NCI-H2196 treated with DMSO at 0.1 percent for 48 hours (cell line): ENCODE measurements around the gene TRIAP1.
"Not testable (repeated sequence)": the region's sequence is repeated elsewhere in the genome, so short reads cannot be mapped to it uniquely, and the experiment has no call there.

Experiments
- DNase-seq: peaks from one replicate; lab custom pipeline; 2025; ENCODE audit not compliant: unreplicated experiment; lab: John Stamatoyannopoulos, UW

The TRIAP1 gene

DNA sequence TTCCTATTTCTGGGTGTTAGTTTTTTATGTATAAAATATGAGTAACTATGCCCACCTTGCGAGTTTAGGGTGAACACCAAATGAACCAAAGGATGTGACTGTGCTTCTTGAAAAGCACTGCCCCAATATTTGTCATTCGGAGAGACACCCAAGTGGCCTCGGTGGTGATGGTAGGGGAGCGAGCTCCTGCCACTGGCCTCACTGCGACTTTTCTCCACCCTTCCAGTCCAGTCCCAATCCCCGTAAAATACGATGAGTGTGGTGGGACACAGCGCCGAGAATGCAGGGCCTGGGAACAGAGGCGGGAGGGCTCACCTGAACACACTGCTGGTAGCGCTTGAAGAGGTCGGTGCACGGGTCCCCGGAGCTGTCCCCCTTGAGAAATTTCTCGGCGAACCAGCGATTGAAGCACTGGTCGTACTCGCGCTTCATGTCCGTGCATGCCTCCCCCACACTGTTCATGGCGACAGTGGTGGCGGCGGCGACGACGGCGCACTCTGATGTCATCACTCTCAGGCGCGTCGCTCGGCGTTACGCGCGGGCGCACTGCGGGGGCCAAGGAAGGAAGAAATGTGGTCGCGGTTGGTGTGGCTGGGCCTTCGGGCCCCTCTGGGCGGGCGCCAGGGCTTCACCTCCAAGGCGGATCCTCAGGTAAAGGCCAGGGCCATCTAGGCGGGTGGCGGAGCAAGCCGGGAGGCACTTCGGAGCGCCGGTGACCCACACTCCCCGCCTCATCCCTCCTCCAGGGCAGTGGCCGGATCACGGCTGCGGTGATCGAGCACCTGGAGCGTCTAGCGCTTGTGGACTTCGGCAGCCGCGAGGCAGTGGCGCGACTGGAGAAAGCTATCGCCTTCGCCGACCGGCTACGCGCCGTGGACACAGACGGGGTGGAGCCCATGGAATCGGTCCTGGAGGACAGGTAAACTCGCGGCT lies at the start of gene TRIAP1, which contains the start of gene GATC:
TRIAP1 (minus strand) TSS at position 474 of the 933 bp plus-strand sequence; CDS start at position 462, 12 bp downstream.
GATC (plus strand) TSS at position 534 of the 933 bp plus-strand sequence; CDS start at position 571, 37 bp downstream.
- peak; percentile 57 for DNase-seq

DNA sequence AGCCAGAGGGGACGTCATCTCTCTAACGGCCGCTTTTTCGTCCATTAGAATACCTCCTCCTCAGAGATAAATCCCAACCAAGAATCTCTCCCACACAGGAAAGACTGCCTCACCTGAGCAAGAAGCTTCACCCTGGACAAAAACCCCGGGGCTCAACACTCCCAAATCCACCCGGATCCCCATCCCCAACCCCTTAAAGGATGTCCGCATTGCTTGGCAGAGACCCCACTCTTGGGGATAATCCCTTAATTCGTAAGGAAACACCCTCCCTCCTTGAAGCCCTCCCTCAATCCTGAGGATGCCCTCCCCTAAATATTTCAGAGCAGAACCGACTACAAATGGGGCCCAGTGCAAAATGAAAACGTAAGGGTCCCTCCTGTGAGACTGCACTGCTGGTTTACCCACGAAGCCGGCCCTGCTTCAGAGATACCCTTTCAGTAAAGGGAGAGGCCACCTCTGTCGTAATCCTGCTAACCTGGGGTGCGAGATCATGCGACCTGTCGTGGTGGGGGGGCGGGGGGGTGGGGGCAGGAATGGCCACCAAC lies 49.1 kb upstream of the TRIAP1 start:
- no peak for DNase-seq

DNA sequence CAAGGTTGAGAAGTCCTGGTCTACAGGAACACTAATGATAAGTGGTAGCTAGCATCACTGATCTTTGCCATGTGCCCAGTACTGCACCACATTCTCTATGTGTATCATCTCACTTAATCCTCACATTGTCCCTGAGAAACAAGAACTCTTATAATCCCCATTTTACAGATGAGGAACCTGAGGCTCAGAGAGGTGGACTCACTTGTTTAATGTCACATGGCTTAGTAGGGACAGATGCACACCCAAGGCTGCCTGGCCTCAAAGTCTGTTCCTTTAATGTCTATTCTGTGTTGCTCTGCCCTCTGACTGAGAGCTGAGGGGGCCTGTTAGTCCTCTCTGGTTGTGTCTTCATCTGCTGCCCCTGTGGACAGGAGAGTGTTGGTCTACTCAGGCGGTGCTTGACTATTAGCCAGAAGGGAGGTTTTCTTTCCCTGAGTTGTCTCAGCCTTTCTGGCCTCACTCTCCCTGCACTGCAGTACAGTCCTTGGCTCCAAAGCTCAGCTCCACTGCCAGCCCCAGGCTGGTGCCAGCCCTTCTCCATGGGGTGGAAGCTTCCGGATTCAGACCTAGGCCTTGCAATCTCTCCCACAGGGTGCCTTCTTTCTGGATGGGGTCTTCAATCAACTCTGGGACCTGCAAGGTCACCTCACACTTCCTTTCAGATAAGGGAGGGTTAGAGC lies 44.8 kb upstream of the TRIAP1 start:
- no peak for DNase-seq

DNA sequence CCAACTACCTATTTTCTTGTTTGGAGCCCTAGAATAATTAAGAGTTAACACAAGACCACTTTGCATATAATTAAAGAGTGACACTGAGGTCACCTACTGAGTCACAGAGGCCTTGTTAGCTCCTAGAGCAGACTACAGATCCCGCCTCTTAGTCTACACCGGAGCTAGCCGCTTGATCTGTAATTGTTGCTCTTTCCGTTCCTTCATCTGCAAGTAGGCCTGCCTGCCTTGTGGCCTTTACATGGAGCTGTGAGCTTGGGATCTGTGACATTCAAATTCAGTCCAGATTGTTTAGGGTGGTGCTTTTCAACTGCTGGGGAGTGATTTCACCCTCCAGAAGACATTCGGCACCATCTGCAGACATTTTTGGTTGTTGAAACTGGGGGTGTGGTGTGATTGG lies 44.1 kb upstream of the TRIAP1 start:
- no peak for DNase-seq

DNA sequence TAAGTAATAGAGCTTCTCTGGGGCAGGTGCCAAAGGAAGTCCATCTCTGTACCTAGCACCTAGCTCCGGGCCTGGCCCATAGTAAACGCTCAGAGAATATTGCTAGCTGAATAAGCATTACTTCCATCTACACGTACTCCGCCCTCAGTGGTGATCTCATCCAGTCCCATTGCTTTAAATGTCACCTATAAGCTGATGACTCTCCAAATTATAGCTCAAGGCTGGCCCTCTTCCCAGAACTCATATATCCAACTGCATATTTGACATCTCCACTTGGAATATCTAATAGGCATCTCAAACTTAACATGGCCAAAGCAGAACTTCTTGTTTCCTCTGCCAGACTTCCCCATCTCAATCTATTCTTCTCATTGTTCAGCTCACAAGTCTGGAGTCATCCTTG lies 42.8 kb upstream of the TRIAP1 start:
- no peak for DNase-seq

DNA sequence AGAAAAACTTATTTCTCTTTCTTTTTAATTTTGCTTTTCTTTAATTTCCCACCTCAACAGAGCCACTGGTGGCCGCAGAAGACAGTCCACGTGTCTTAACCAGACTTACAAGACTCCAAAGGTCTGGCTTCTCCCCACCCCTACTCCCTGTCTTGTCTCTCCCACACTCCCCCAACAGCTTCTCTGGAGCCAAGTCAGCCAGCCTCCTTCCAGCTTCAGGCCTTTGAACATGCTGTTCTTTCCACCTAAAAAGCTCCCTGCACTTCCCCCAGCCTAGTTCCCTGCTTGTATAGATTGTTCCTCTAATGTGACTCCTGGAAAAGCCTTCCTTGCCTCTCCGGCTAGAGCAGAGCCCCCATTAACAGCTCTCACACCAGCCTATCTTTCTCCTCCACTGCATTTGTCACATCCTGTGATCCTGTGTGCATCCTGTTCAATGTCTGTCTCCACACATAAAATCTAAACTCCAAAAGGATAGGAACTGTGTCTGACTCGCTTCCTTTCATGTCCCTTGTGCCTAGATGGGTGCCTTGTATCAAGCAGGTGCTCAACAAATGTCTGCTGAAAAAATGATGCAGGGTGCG lies 42.0 kb upstream of the TRIAP1 start:
- no peak for DNase-seq

DNA sequence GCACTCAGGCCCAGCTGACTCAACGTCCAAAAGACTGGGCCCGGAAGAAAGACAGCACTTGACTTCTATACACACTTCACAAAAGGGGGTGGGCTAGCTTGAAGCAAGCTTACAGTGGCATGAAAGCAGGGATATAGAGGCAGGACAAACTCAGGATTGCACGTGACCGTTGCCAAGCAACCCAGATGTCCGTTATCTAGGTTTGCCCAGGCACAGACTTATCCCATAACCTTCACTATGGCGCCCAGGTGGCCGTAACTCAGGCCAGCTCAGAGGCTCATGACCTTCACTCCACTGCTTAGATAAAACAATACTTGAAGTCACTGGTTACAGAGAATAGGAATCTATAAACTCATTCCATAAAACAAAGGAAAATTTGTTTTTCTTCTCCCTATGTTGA lies 41.4 kb upstream of the TRIAP1 start:
- DNase-seq = not testable (repeated sequence)

DNA sequence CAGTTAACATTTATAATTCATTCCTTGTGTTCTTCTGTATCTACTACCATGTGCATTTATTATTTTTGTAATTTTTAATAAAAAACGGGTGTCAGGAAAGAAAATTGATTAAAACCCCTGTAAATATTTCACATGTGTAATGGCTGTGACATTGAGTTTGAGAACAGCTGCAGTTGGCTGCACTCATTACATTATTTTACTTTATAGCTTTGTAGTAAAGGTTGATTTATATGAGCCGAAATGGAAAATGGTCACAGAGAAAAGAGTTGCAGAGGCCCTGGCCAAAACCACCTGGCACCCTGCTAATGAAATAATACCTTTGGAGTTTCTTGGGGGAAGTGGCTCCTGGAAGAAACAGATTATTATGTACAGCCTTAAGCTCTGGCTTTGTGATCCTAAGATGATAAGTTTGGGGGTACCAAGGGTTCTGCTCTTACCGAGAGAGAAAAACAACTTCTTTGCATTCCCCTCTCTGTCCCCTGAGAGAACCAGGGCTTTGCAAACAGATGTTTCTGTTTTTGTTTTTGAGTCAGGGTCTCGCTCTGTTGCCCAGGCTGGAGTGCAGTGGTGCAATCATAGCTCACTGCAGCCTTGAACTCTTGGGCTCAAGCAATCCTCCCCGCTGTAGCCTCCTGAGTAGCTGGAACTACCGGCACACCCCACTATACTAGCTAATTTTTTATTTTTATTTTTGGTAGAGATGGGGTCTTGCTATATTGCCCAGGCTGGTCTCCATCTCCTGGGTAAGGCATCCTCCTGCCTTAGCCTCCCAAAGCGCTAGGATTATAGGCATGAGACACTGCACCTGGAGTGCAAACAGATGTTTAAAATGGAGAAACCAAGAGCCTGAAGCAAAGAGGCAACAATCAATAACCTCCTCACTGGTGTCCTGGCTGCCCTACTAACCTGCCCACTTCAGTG lies 40.0 kb upstream of the TRIAP1 start:
- no peak for DNase-seq

DNA sequence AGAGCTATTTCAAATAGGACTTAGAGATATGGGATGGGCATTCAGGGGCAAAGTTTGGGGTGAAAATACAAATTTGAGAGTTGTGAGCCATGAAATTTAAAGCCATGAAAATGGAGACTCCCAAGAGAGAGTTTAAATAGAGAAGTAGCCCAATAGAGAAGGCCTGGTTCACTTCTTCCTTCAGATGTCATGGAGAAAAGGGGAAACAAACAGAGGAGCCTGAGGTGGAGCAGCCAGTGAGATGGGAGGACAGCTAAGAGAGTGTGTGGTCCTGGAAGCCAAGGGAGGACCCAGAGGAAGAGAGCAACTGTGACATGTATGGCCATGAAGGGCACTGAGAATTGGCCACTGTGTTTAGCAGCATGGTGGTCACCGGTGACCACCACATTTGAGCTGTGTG lies 37.4 kb upstream of the TRIAP1 start:
- DNase-seq = no peak

DNA sequence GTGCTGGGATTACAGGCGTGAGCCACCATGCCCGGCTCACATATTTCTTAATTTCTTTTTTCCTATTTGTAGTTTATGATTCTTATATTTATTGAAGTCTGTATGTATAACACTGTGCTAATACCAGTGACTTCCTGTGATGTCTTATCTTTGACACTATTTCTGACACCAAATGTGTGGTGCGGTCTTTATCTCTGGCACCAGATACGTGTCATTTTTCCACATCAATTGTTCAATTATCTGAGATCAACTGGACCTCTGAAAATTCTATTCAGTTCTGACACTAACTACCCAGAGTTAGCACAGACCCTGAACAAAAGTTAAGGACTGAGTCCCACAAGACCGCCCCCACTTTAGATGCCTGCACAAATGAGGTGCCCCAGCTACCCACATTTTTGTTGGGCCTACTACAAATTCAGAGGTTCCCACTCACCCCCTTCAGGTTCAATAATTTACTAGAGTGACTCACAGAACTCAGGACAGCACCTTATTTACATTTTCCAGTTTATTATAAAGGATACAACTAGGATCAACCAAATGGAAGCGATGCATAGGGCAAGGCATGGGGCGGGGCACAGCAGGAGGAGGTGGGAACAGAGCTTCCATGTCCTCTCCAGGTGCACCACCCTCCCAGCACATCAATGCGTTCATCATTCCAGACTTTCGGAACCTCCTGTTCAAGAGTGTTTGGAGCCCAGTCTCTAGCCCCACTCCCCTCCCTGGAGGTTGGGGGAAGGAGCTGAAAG lies 35.0 kb upstream of the TRIAP1 start:
- DNase-seq = no peak

DNA sequence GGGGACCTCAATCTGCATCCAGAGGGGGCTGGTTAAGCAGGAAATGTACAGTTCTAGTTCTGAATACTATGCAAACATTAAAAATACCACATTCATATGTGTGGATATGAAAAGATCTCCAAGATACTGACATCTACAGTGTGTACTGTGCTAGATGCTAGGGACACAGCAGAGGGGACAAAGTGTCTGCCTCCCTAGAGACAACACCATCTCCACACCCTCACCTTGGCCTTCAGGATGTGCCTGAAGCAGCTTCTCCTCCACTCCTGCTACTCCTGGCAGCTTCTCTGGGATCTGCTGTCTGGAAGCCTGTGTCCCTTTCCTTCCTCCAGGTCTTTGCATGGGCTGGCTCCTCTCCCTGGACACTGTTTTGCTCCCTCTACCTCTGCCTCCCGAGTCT lies 34.0 kb upstream of the TRIAP1 start:
- no peak for DNase-seq

DNA sequence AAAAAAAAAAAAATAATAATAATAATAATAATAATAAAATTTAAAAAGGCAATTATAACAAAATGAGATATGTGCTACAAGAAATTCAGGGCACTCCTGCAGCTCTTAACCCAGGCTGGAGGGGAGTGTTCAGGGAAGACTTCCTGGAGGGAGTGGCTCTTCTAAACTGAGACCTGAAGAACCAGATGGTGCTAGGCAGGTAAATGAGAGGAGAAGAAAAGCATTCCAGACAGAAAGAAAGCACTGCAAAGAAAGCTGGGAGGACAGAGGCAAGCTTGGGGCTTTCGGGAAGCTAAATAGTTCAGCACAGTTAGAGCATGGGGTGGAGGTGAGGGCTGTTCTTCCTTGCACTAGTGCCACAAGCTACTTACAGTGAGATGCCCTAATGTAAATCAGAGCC lies 33.3 kb upstream of the TRIAP1 start:
- DNase-seq = no peak

DNA sequence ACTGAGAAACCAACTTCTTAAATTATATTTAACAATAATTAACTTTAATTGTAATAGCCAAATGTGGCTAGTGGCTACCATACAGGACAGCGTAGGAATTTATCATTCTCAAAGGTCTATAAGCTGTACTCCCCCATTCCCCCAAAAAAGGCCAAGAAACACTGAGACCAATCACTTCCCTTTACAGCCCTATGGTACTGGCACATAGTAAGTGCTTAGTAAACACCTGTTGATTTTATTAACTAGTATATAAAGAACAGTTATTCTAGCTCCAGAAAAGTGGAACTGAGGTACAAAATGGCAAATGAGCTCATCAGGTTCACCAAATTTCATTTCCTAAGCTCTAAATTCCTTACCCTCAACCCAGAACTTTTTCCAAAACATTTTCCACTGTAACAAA lies 29.5 kb upstream of the TRIAP1 start:
- DNase-seq = no peak

DNA sequence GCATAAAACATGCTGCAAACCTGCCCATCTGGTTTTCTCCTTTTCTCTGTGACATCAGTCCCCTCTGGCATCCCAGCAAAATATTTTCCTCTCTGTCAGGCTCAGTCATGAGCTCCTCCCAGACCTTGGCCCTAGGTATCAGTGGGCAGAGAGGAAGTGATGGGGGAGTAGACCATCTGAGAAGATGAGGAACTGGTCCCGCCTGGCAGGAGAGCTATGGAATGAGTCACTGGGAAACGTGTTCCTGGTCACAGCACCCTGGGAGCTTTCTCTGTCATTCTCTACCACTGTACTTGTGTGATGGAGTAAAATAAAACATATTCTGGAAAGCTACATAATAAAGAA lies 28.4 kb upstream of the TRIAP1 start:
- peak; percentile 23 for DNase-seq

DNA sequence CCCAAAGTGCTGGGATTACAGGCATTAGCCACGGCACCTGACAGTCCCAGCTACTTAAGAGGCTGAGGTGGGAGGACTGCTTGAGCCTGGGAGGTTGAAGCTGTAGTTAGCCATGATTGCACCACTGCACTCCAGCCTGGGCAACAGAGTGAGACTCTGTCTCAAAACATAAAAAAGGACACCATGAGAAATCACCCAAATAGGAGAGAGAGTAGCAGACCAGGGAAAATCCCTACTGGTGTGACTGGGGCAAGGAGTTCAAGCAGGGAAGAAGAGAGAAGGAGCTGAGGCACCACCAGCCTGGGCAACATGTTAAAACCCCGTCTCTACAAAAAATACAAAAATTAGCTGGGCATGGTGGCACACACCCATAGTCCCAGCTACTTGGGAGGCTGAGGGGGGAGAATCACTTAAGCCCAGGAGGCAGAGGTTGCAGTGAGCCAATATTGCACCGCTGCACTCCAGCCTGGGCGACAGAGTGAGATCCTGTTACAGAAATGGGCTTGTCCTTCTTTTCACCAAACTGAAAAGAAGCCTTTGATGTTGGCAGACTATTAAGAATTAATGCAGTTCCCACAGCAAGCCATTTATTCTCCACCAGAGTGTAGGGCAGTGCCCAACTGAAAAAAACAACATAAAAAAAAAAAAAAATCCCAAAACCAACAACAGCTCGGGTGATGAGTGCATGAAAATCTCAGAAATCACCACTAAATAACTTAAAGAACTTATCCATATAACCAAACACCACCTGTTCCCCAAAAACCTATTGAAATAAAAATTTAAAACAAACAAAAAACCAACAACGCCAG lies 27.8 kb upstream of the TRIAP1 start:
- DNase-seq = no peak

DNA sequence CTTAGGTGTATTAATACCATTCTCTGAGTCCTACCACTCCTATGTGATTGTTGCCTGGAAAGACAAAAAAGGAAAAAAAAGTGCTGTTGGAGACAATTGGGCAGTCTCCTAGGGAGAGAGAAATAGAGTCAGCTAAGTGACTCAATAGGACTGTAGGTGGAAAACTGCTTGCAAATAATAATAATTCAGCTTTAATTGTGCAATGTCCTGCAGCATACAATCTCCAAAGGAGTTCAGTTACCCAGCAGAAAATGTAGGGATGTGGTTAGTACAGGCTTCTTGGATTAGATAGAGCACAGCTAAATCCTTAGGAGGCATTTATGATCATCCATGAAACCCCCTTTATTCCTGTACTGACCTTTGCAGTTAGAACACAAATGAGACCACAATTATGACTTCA lies 26.3 kb upstream of the TRIAP1 start:
- DNase-seq = no peak

DNA sequence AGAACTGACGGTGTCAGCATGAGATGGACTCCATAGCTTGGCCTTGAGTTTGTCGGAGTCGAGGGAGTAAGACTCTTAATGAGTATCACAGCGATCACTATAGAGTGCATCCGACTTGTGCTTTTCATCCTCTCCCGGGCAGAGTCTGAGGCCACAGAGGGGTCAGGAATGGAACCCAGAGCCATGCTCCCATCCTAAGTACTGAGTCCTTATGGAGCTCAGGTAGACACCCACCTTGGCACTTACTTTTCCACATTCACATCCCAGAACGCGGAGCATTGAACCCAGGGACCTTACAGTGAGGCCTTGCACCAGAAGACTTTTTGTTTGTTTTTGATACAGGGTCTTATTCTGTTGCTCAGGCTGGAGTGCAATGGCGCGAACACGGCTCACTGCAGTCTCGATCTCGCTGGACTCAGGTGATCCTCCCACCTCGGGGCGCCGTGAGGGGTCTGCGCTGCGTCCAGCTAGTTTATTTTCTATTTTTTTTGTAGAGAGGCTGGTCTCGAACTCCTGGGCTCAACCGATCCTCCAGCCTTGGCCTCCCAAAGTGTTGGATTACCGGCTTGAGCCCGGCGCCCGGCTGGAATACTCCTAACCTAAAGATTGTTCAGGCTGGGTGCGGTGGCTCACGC lies 24.1 kb upstream of the TRIAP1 start:
- no peak for DNase-seq

DNA sequence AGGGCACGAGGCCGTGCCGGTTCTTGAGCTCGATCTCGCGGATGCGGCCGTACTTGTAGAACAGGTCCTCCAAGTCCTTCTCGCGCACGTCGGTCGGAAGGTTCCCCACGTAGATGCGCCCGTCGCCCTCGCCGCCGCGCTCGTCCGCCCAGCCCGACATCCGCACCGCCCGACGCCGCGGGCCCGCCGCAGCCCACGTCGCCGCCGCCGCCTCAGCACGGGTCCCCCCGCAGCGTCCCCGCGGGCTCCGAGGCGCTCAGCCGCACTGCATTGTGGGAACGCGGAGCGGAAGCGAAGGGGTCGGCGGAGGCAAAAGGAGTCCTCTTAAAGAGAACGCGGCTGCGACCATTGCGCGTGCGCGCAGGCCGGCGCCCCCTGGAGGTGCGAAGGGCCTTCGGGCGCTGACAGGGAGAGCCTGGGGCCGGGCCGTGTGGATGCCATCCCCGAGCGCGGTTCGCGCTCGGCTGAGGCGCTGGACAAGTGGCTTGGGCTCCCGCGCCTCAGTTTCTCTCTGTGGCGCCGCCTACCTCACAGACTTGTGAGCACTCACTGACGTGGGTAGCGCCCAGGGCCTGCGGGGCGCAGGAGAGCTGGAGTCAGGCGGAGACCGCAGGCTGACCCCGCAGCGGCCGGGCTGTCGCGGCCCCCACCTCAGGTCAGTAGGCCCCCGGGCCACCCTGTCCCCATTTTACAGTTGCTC lies 23.4 kb upstream of the TRIAP1 start, which contains the start of gene SRSF9:
SRSF9 (minus strand) TSS at position 299 of the 700 bp plus-strand sequence; CDS start at position 160, 139 bp downstream.
- peak; percentile 84 for DNase-seq
